ENCODE measurements around the gene PKP1.

Gene PKP1

DNA sequence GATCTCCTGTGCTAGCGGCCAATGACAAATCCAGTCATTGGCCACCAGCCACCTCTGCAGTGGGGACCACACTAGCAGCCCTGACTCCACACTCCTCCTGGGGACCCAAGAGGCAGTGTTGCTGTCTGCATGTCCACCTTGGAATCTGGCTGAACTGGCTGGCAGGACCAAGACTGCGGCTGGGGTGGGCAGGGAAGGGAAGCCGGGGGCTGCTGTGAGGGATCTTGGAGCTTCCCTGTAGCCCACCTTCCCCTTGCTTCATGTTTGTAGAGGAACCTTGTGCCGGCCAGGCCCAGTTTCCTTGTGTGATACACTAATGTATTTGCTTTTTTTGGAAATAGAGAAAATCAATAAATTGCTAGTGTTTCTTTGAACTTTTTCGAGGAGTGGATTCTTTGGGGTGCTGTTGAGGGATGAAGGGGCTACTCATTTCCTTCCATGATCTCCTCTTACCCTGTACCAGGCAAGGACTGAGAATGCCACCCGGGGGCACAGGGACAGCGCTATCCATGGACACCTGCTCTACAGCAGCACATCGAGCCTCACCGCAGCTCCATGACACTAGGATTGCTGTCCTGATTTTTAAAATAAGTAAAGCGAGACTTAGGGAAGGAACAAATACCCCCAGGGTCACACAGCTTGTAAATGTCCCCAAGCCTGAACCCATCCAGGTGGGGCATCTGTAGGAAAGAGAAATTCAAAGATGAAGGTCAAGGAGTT lies 49.5 kb downstream of the PKP1 start:
- no peak for DNase-seq

DNA sequence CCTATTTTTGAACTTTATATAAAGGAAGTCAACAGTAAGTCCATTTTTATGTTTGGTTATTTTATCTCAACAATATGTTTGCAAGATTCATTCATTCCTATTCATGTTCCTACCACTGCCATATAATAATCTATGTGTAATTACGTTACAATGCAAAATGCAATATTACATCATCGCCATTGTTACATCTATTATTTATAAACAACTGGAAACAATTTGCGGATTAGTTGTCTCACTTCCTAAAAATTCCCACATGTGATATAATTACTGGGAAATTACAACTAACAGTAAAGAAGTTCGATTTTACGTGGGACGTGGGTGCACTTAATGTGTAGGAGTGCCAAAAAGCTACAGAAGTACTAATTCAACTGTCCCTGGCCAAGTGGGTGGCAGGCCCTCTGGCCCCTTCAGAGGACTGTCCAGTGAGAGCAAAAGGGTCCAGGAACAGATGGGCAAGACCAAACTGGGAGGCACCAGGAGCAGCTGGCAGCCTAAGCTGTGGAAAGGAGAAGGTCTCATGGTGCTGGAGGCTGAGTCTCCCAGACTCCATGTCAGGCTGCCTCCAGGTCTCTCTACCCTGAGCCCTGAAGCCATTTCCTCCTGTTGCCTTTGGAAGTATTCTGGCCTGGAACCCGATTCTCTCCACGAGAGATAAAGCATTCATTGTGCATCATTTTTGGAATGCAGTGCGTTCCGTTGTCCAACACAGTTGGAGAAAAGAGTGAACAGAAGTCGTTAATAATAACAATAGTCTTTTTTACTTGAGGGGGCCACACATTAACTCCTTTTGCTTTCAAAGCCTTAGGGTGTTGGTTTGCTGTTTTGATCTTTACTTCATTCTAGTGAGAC lies 51.2 kb downstream of the PKP1 start:
- DNase-seq = no peak

DNA sequence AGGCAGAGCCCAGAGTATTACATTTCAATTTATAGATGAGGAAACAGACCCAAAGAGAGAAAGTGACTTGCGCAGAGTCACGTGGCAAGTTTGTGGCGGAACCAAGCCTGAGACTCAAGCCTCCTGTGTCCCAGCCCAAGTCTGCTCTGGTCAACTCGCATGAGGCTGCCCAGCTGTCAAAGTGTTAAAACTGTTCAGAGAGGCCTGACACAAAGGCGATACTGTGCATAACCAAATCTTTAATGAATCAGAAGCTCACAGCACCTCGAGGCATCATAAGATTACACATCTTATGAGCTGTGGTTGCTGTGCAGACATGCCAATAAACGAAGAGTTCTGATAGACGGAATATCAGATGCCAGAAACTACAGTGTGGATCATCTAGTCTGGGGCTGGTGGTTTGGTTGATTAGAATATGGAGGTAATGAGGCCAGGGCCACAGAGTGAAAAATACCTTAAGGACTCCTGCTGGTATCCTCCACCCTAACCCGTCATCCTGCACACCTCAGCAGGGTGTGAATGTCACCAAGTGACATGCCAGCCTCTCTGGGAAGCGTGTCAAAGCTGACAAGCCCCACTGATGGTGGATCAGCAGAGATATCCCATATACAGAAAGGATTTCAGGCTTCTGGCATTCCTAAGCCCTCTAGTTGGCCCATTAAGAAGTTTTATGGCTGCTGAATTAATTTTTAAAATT lies 52.0 kb downstream of the PKP1 start:
- DNase-seq = no peak

DNA sequence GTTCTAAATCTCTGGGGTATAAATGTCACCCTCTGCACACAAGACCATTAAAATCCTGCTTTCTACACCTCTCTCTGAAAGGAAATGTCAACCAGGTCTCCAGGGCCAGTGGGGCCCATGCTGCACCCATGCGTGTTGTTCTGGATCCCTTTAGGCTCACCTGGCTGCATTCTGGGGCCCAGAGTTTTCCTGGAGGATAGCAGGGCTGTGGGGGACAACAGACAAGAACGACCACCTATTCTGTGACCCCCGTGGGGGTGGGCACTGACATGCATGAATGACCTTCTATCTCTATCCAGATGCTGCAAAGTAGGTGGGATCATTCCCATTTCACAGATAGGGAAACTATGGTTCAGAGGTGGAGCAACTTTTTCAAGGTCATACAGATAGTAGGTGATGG lies 52.6 kb downstream of the PKP1 start:
- no peak for DNase-seq

DNA sequence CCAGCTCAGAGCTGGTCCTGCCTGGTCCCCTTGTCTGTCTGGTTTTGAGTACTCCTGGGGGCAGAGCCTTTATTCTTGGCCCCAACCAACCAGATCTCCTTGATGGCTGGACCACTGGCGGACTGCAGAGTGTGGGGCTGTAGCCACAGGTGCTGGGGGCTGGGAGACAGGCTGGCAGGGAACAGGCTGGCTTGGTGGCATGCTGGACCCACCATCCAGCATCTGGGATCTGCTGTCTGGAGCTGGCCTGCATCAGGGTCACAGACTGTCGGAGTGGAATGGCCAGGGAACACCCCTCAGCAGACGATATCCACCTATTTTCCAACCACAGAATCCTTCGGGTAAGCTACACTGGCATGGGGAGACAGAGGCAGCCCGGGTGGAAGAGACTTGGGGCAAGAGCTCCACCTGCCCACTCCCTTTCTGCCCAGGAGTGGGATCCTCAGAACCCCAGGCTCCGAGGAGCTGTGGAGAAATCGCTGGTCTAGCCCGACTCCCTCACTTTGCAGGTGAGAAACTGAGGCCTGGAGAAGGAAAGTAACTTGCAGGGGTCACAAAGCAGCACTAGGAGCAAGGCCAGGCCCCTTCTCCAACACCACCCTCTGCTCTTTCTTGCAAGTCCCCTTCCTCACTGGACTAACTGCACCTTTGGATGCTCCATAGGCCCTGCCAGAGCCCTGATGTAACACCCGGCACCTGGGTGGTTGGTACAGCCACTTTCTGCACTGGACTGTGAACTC lies 53.6 kb downstream of the PKP1 start:
- DNase-seq = no peak

DNA sequence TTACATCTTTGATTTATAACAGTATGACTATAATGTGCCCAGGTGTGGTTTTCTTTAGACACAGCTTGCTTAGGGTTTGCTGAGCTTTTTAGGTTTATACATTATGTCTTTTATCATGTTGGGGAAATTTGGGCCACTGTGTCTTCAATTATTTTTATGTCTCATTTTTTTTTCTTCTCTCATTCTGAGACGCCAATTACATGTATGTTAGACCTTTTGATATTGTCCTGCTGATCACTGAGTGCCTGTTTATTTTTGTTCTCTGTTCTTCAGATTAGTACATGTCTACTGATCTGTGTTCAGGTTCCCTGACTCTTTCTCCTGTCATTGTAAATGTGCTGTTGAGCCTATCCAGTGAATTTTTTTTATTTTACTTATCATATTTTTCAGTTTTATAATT lies 58.1 kb downstream of the PKP1 start:
- DNase-seq = no peak

DNA sequence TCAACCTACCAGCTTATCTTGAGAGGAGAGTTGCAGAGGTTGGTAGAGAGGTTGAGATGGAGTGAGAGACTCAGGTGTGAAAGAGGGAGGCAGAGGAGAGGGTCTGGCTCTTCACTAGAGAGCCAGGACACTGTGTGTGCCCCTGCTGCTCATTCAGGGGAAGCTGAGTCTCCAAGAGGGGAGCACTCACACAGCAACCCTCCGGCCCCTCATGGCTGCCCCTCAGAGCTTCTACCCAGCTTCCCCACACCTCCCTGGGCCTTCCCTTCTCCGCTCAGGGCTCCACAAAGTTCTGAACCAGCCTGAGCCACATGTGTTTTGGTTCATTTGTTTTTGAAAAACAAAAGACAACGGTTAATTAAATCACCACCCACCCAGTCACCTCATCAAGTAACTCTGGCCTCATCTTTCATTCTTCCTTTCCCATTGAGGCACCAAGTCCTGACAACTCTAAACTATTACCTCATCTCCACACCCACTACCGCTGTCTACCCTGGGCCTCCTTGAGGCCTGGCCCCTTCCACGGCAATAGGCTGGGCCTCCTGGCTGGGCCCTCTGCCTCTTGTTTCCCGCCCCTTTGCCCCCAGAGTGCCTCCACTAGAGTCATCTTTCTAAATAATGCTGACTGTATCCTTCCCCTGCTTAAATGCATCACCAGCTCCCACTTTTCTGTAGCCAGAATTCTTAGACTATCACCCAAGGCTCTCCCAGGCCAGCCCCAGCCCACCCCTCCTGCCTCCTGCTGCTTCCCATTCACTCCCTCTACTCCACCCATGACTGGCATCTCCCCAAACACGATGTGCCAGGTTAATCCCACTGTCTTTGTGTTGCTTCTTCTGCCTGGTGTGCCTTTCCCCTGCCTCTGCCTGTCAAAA lies 61.1 kb downstream of the PKP1 start:
- DNase-seq = no peak

DNA sequence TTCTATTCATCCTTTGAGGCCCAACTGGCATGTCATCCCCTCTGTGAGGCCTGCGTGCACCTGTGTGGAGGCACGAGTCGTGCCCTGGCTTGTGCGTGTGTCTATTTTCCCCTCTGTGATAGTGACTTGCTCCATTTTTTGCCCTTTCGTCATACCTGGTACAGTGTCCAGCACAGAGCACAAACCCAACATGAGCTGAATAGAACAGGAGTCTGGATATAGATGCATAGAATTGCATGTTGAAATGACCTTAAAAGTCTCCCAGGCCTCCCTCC lies 61.7 kb downstream of the PKP1 start:
- no peak for DNase-seq

DNA sequence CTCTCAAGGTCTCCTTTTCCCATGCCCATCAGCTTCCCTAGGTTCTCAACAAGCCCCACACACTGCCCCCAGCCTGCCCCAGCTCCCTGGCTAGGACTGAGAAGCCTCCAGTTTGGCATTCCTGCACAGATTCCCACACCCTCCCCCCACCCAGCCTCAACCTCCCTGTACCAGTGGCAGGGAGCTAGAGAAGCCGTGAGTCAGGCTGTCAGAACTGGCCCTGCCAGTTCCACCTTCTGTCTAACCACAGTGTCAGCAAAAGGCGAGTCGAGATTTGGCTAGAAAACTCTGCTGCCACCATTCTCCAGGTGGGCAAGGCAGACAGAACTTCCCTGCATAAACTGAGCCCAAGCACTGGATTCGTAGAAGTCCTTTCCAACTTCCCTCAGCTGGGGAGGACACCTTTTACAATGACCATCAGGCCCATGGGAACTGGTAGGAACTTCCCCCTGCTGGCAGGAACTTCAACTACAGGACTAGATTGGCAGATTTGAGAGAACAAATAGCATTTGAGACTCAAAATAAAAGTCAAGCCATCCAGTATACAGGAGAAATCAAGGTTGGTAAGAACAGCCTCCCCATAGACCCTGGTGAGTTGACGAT lies 63.1 kb downstream of the PKP1 start:
- no peak for DNase-seq

DNA sequence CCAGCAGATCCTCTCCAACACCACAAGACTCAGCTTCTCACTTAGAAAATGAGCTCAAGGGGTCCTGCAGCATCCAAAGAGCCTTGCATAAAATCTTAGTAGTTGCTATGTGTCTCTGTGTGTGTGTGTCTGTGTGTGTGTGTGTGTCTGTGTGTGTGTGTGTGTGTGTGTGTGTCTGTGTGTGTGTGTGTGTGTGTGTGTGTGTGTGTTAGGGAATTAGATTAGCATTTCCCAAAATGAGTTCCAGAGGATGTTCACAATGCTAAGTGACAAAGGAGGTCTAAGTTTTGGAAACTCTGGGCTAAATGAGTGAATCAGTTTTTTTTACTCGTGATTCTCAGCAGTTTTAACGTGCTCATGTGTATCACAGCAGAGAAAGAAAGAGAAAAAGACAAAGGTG lies 63.7 kb downstream of the PKP1 start:
- no peak for DNase-seq

DNA sequence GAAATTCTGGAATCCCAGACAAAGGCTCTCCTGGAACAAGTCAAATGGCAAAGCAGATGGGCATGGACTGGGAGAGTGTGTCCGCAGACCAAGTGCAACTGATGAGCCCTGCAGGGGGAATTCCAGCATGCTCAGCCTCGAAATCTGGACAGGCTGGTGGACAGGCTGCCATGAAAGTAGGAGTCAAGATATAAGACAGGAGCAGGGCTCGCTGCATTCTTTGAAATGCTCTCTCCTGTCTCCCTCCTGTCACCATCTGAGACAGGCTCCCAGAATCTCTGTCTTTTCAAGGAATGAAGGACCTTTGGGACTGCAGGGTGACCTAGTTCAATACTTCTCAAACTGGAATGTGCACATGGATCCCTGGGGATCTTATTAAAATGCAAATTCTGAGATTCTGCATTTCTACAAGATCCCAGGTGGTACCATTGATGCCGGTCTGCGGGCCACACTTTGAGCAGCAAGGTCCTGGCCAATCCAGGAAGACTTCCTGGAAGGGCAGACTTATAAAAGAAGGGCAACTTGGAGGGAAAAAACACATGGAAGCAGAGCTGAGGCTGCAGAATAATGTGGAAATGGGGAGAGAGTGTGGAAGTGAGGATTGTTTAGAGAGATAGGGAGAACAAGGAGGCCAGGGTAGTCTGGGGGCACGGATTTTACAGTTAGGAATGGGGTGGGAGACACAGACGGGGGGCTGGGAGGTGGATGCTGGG lies 64.3 kb downstream of the PKP1 start:
- DNase-seq = no peak

DNA sequence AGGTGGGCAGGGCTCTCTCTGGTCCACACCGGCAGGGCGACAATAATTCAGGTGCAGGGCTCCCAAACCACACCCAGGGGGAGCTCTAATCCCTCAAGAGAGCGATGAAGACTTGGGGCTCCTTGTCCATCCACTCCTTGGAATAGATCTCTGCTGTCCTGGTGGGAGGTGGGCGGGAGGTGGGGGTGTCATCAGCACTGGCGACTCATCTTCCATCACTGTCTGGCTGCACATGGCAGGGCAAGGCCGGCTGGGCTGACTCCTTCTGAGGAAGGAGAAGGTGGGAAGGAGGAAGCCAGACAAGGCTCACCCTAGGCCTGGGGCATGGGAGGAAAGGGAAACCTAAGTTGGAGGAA lies 64.9 kb downstream of the PKP1 start:
- DNase-seq = no peak

DNA sequence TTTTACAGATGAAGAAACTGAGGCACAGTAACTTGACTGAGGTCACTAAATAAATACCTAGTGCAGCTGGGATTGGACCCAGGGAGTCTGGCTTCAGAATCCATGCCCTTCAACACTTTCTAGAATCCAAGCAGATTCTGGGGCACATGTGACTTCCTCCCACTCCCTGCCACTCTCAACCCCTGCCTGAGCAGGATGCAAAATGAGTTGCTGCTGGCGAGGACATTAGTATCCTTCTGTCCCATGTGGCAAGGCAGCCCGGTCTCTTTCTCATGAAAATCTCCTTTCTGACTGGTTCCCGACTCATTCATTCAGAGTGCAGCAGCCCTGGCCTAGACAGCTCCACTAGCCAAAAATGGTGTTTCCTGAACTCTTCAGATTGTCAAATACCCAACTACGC lies 65.8 kb downstream of the PKP1 start:
- DNase-seq = no peak

DNA sequence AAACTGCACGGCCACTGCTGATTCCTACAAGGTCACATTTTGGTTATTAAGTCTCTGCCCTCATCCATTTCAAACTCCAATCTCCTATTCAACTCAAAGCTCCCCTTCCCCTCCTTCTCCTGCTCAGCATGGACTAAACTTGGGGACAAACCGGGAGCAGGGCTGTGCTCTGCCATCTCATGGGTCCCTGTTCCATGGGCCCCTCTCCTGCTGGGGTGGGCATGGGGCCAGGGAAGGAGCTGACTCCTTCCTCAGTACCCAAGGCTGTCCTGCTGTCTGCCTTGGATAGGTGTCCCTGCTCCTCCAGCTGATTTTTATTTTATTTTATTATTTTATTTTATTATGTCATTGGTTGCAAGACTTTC lies 67.0 kb downstream of the PKP1 start:
- DNase-seq = no peak

DNA sequence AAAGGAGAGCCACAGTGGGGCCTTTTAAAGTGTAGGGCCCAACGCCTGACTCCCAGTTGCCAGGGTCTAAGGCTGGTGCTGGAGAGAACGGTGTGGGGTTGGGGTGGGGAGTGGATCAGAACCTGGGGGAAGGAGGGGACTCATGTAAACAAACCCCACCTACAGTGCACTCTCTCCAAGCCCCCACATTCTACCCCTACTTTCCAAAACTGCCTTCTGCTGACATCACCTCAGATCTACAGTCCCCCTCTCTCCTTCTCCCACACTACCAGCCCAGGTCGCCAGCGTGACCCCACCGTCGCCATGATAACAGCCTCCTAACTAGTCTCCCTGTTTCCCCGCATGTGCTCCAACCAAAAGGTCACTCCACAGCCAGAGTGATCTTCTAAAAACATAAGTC lies 67.6 kb downstream of the PKP1 start:
- no peak for DNase-seq

DNA sequence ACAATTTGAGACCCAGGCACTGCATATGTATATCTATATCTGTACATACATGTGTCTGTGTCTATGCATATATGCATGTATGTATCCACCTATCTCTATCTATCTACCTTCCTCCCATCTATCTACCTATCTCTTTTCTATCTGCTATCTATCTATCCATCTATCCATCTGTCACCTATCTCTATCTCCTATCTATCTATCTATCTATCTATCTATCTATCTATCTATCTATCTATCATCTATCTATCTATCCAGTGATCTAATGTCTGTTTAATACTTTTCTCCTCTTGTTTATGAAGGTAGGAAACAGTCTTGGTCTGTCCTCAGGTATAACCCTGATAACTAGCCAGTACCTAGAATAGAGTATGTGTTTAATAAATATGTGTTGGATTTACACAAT lies 68.3 kb downstream of the PKP1 start:
- no peak for DNase-seq

DNA sequence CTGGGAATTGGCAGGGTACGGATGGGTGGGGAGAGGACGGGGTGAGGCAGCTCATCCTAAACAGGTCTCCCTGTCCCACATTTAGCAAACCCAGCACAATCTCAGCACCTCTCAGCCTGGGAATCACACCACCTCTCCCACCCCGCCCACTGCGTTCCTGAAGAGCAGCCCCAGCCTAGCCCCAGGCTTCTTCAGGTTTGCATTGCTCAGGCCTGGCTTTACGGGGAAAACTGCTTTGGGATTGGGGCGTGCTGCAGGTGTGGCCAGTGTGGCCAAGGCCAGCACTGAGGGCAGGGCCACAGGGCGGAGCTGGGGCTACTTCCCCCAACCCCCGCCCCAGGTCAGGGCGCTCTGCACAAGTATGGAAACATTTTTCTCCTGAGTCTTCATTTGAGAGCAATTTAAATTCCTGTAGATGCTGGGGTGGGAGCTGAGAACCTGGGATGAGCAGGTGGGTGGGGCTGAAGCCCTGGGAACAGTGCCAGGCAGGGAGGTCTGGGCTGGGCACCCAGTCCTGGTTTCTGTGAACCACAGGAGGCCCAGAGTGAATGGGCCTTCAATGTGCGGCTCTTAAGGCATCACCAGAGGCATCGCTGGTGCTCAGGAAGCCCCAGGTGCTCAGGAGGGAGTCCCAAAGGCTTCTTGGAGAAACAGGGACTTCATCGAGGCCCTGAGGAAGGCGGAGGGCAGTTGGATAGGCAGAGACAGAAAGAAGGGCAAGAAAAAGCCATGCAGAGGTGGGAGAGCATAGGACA lies 70.1 kb downstream of the PKP1 start:
- DNase-seq = no peak

DNA sequence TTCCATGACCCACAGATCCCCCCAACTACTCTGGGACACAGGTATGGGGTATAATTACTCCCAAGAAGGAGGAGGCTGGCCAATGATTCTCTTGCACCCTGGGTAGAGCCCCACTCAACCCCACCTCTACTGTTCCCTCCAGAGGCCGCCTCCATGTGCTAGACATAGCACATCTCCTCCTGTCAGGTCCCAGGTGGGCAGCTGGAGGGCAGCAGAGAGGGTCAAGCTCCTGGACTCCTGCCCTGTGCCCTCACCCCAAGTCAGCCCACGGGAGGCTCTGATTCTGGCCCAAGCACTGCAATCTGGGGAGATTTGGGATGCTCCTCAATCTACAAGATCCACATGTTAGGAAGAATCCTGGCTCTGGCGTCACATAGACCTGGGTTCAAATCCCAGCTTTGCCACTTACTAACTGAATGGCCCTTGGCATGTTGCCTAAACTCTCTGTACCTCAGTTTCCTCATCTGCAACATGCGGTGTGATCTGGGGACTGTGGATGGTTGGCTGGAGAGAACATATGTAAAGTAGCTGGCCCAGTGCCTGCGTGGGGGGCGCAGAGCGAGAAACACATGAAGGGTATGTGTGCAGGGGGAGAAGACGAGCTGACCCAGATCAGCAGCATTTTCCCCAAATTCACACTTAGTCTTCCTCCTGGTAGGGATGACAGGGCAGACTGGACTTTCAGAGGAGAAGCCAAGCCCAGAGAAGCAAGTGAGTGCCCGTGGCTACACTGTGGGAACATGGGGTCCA lies 71.0 kb downstream of the PKP1 start:
- no peak for DNase-seq

DNA sequence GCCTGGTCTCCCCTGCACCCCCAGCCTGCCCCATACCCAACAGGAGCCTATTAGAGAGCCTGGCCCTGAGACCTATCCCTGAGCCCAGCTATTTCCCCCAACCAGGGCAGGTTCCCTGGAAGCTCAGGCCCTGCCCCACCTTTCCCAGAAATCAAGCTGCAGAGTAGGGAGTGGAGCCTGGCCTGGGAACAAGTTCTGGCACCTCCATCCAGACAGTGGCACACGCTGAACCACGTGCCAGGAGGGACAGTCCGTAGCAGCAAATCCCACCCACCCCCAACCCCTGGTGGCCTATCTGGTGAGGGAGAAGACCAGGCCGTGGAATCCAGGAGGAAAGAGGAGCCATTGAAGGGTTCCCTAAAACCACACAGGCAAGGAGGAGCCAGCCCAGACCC lies 71.6 kb downstream of the PKP1 start:
- DNase-seq = no peak

DNA sequence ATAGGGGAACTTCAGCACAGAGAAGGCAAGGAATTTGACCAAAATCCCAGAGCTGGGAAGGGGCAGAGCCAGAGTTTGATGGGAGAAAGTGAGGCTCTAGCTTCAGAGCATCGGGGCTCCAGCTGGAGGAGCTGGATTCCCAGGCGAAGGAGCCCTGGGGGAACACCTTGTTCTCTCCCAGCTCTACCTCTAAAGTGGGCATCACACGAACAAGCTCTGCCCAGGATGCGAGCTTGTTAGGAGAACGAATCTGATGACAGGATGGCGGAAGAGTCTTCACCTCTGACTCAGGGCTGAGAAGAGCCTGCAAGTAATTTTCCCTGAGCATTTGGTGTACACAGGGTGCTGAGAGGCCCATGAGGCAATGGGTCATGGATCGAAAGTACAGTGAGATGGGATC lies 72.2 kb downstream of the PKP1 start:
- DNase-seq = no peak

Data from NCI-H510A (cell line).